Measurements from ENCODE around the gene RPL34.

Gene RPL34

DNA sequence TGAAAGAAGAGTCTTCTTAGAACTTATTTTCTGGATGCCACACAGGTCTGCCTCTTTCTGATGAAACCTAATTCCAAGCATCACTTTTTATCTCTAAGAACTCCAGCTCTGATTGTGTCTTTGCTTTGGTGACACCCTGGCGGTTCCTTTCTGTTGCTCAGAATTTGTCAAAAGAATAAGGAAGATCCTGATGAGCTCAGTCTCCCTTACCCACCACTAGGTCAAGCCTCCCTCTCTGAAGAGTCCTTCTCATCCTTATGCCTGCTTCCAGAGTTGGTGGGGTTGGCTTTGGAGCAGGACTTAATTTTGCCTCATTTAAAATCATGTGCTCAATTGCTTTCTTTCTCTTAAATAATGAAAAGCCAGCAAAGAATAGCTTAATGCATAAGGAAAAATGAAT, 31.5 kb upstream of the RPL34 start:
- no peak for TF ChIP-seq EP300 (IDR thresholded peaks at IDR 0.05; ENCODE audit: borderline replicate concordance)
- TF ChIP-seq TEAD4 (IDR thresholded peaks at IDR 0.05) = no peak
- TF ChIP-seq, protein P1, sequence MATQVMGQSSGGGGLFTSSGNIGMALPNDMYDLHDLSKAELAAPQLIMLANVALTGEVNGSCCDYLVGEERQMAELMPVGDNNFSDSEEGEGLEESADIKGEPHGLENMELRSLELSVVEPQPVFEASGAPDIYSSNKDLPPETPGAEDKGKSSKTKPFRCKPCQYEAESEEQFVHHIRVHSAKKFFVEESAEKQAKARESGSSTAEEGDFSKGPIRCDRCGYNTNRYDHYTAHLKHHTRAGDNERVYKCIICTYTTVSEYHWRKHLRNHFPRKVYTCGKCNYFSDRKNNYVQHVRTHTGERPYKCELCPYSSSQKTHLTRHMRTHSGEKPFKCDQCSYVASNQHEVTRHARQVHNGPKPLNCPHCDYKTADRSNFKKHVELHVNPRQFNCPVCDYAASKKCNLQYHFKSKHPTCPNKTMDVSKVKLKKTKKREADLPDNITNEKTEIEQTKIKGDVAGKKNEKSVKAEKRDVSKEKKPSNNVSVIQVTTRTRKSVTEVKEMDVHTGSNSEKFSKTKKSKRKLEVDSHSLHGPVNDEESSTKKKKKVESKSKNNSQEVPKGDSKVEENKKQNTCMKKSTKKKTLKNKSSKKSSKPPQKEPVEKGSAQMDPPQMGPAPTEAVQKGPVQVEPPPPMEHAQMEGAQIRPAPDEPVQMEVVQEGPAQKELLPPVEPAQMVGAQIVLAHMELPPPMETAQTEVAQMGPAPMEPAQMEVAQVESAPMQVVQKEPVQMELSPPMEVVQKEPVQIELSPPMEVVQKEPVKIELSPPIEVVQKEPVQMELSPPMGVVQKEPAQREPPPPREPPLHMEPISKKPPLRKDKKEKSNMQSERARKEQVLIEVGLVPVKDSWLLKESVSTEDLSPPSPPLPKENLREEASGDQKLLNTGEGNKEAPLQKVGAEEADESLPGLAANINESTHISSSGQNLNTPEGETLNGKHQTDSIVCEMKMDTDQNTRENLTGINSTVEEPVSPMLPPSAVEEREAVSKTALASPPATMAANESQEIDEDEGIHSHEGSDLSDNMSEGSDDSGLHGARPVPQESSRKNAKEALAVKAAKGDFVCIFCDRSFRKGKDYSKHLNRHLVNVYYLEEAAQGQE (IDR thresholded peaks at IDR 0.05; ENCODE audit: low read depth) = no peak
- no peak for TF ChIP-seq FOXM1 (IDR thresholded peaks at IDR 0.05; ENCODE audit: borderline replicate concordance, low read depth)
- TF ChIP-seq CREB1 (IDR thresholded peaks at IDR 0.05; ENCODE audit: low read depth) = no peak
- TF ChIP-seq, protein P2, sequence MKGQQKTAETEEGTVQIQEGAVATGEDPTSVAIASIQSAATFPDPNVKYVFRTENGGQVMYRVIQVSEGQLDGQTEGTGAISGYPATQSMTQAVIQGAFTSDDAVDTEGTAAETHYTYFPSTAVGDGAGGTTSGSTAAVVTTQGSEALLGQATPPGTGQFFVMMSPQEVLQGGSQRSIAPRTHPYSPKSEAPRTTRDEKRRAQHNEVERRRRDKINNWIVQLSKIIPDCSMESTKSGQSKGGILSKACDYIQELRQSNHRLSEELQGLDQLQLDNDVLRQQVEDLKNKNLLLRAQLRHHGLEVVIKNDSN (IDR thresholded peaks at IDR 0.05) = no peak
- TF ChIP-seq ZBTB7A (IDR thresholded peaks at IDR 0.05; ENCODE audit: low read depth) = no peak
- no peak for TF ChIP-seq TAF1 (IDR thresholded peaks at IDR 0.05; ENCODE audit: low read depth)
- TF ChIP-seq EGR1 (IDR thresholded peaks at IDR 0.05) = no peak
- TF ChIP-seq NFIC (IDR thresholded peaks at IDR 0.05) = no peak
- no peak for TF ChIP-seq YY1 (IDR thresholded peaks at IDR 0.05; ENCODE audit: low read depth)
- TF ChIP-seq TCF12 (IDR thresholded peaks at IDR 0.05; ENCODE audit: low read depth) = no peak
- no peak for TF ChIP-seq CEBPB (IDR thresholded peaks at IDR 0.05)
- TF ChIP-seq RAD21 (IDR thresholded peaks at IDR 0.05; ENCODE audit: low read depth) = no peak

DNA sequence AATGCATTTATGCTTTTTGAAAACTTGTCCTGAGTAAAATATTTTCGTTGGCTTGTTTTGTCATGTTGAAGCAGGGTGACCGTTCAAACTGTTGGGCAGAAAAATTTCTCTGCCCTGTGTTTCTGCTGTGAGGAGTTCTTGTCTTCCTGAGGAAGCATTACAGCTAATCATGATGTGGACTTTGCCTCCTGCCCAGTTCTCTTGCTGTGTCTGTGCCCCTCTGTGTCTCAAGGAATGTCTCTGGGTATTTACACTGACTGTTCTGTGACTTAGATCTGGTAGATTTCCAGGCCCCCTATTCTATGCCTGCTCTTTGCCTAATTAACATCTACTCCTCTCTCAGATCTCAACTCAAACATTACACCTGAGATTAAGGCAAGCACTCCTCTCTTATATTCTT, 30.4 kb upstream of the RPL34 start:
- TF ChIP-seq EP300 (IDR thresholded peaks at IDR 0.05; ENCODE audit: borderline replicate concordance) = no peak
- no peak for TF ChIP-seq NFIC (IDR thresholded peaks at IDR 0.05)
- TF ChIP-seq RAD21 (IDR thresholded peaks at IDR 0.05; ENCODE audit: low read depth) = no peak
- TF ChIP-seq, protein P2 (IDR thresholded peaks at IDR 0.05) = no peak
- TF ChIP-seq EGR1 (IDR thresholded peaks at IDR 0.05) = no peak
- no peak for TF ChIP-seq TCF12 (IDR thresholded peaks at IDR 0.05; ENCODE audit: low read depth)
- TF ChIP-seq CEBPB (IDR thresholded peaks at IDR 0.05) = no peak
- TF ChIP-seq, protein P3, sequence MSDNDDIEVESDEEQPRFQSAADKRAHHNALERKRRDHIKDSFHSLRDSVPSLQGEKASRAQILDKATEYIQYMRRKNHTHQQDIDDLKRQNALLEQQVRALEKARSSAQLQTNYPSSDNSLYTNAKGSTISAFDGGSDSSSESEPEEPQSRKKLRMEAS (IDR thresholded peaks at IDR 0.05) = no peak
- TF ChIP-seq, protein P1 (IDR thresholded peaks at IDR 0.05; ENCODE audit: low read depth) = no peak
- TF ChIP-seq TAF1 (IDR thresholded peaks at IDR 0.05; ENCODE audit: low read depth) = no peak
- TF ChIP-seq FOXM1 (IDR thresholded peaks at IDR 0.05; ENCODE audit: borderline replicate concordance, low read depth) = no peak

DNA sequence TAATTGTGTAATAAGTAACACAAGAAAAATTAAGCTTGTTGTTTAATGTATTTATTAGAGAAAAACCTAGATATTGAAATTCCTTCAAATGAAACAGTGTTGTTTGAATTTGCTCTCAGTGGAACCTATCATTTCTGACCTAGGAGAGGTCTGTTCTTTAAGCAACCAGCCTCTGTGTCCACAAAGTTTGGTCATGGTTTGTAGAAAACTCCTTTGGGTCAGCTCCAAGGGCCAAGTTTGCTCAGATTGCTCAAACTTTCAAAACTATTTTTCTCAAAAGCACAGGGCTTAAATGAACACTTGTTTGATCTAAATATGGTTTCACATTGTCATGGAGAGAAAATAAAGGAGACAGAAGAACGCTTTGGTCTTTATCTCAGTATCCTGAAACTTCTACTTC, 29.6 kb upstream of the RPL34 start:
- TF ChIP-seq EP300 (IDR thresholded peaks at IDR 0.05; ENCODE audit: borderline replicate concordance) (no peak), ZBTB7A (IDR thresholded peaks at IDR 0.05; ENCODE audit: low read depth) (no peak), FOXM1 (IDR thresholded peaks at IDR 0.05; ENCODE audit: borderline replicate concordance, low read depth) (no peak), TAF1 (IDR thresholded peaks at IDR 0.05; ENCODE audit: low read depth) (no peak), NFIC (IDR thresholded peaks at IDR 0.05) (no peak), CREB1 (IDR thresholded peaks at IDR 0.05; ENCODE audit: low read depth) (no peak), EGR1 (IDR thresholded peaks at IDR 0.05) (no peak), CEBPB (IDR thresholded peaks at IDR 0.05) (no peak), TCF12 (IDR thresholded peaks at IDR 0.05; ENCODE audit: low read depth) (no peak), YY1 (IDR thresholded peaks at IDR 0.05; ENCODE audit: low read depth) (no peak), TEAD4 (IDR thresholded peaks at IDR 0.05) (no peak), RAD21 (IDR thresholded peaks at IDR 0.05; ENCODE audit: low read depth) (no peak)
- TF ChIP-seq, protein P3 (IDR thresholded peaks at IDR 0.05) = no peak
- TF ChIP-seq, protein P2 (IDR thresholded peaks at IDR 0.05) = no peak
- TF ChIP-seq, protein P1 (IDR thresholded peaks at IDR 0.05; ENCODE audit: low read depth) = no peak

DNA sequence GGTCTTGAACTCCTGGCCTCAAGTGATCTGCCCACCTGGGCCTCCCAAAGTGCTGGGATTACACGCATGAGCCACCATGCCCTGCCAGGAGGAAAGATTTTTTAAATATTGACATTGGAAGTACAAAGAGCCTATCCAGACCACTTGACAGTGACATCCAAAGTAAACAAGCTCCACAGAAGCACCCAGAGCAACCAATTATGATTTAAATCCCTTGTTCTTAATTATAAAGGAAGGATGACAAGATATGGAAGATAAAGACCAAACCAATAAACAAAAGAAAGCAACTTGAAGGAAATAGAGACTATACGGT, 27.7 kb upstream of the RPL34 start:
- TF ChIP-seq TCF12 (IDR thresholded peaks at IDR 0.05; ENCODE audit: low read depth) (no peak), FOXM1 (IDR thresholded peaks at IDR 0.05; ENCODE audit: borderline replicate concordance, low read depth) (no peak), CREB1 (IDR thresholded peaks at IDR 0.05; ENCODE audit: low read depth) (no peak), CEBPB (IDR thresholded peaks at IDR 0.05) (no peak), EGR1 (IDR thresholded peaks at IDR 0.05) (no peak)

Data from Ishikawa (cell line).